GM18907 (cell line): ENCODE results near the gene FGF10.

Experiments
- ATAC-seq: cut with Tn5 transposase; IDR thresholded peaks from one replicate; pipeline ENCODE4 v1.9.1; 2021; ENCODE audit warnings: mild to moderate bottlenecking, moderate library complexity; ENCODE audit not compliant: unreplicated experiment

Gene FGF10

GRCh38 chr5:44358421-44358820 is 30.8 kb downstream of the FGF10 start:
- no peak for ATAC-seq

GRCh38 chr5:44356231-44356630 is 33.0 kb downstream of the FGF10 start:
- ATAC-seq = no peak

DNA sequence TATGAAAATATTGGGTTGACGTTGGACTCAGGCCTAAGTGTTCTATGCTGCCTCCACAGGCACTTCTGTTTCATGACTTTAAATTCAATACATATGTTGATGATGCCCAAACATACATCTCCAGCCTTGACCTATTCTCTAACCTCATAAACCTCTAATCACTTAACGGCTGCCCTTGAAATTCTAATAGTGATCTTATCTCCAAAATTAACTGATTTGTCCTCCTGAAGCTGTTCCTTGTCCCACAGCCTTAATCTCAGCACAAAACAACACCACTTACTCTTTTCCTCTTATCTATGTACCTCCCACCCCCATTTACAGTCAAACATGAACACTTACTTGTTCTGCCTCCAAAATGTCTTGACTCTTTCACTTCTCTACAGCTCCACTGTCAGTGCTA is 43.3 kb downstream of the FGF10 start:
- ATAC-seq = no peak

DNA sequence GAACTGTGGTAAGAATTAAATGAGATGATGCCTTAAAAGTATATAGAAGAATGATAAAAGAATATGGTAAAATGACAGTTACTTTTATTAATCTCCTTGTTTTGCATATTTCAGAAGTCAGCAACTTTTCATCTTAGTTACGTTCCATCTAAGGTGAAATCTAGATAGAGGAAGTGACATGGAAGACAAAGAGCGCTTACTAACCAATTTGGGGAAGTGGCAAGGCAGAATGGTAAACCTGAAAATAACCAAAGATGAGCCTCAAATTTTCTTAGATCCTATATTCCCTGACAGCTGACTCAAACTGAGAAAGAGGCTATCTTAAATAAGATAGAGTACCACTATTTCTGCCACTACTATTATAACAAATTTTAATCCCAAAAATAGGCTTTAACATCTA is 52.5 kb downstream of the FGF10 start:
- peak; percentile 62 for ATAC-seq

GRCh38 chr5:44334622-44335021 is 54.6 kb downstream of the FGF10 start:
- no peak for ATAC-seq

DNA sequence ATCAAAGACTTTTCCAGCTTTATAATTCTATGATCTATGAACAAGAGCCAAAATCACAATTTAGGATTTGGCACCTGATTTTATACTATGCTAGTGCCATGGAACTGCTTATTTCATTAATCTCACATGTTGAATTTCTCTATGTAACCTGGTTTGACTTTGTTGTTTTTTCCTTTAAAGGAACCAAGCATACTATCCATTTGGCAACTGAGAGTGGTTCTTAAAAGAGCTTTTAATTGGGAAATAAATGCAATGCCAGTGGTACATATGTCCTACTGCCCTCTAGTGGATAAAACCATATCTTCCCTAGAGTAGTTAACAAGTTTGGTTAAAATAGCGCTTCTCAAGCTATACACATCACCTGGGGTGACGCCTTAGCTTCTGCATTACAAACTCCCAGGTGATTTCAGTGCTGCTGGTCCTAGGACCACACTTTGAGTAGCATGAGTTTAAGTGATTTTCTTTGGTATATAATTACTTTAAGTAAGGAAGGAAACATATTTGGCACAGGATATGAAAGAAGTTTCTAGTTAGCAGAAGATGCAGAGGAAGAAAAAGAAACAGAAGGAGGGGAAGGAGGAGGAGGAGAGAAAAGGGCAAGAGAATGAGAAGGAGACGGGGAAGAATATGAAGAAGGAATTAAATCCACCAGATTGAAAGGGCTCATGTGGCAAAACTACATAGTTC is 56.8 kb downstream of the FGF10 start:
- ATAC-seq = peak; percentile 82

GRCh38 chr5:44331471-44332050 is 57.7 kb downstream of the FGF10 start:
- no peak for ATAC-seq

- ATAC-seq = no peak
These were observed 59.5 kb downstream of the FGF10 start for GRCh38 chr5:44329716-44330115.

DNA sequence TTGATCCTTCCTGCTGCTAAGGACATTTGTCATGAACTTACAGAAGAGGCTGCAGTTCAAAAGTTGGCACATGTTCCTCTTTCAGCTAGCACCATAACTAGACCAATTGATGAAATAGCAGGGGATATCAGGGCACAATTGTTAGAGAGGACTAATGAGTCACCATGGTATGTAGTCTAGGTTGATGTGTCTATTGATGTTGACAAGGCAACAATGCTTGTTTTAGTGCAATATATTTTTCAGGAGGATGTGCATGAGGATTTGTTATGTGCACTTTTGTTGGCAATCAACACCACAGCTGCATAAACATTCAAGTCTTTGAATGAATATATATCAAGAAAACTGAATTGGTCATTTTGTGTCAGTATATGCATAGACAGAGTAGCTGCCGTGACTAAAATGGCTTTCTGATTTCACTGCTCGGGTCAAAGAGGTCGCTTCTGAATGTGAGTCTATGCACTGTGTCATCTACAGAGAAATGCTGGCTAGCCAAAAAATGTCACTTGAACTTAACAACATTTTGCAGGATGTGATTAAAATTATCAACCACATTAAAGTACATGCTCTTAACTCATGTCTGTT is 68.0 kb downstream of the FGF10 start:
- no peak for ATAC-seq

GRCh38 chr5:44320188-44320587 is 69.0 kb downstream of the FGF10 start:
- ATAC-seq = no peak

DNA sequence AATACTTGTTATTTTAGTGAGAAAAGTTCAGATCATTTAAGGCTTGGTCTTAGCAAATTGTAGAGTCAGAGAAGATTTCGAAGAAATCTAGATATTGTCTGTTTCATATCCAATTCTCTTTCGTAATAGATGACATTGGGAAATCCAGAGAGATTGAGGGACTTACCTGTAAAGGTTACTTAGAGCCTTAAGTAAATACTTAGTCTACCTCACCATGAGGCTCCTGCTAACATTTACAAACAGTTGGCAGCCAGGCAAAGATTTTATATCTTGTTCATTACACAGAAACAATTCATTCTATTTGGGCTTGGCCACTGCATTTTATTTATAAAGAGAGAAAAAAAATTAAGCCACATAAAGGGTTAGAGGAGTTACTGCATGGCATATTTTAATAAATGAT is 70.3 kb downstream of the FGF10 start:
- no peak for ATAC-seq

DNA sequence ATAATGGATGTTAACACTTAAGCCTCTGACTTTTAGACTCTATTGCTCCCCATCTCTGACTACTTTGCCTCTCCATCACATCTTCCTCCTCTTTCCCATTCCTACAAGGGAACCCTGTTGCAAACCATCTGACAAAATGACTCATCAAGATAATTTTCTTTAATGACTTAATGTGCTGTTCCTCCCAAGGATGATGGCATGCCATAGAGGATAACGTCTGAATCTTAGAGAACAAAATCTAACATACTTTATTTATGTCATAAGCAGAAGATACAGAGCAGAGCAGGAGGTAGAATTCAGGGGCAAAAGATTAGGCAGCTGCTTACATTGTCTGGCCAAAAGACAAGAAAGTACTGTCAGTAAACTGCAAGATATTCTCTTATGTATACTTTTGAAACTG is 76.8 kb downstream of the FGF10 start:
- no peak for ATAC-seq

GRCh38 chr5:44300551-44300950 is 88.7 kb downstream of the FGF10 start:
- no peak for ATAC-seq

- ATAC-seq = no peak
These were observed 89.8 kb downstream of the FGF10 start for GRCh38 chr5:44299394-44299793.

GRCh38 chr5:44294516-44294915 is 94.7 kb downstream of the FGF10 start:
- no peak for ATAC-seq

- ATAC-seq = no peak
These were observed 96.5 kb downstream of the FGF10 start for GRCh38 chr5:44292736-44293135.

DNA sequence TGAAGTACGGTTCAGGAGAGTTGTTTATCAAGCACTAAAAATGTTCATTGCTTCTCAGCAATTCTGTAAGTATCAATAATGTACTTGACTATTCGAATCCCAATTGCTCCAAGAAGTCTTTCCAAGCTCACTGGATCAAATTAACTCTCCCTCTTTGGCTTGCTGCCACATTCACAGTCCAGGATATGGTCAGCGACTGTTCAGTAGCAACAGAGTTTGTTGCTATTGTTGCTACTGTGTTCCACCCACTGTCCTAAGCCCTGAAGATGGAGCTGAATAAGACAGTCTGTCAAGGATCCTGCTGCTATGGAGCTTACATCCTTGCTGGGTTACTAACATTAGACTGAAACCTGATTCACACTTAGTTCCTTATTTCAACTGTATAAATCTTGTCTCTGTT is 110.8 kb downstream of the FGF10 start:
- no peak for ATAC-seq

- no peak for ATAC-seq
These were observed 113.3 kb downstream of the FGF10 start for GRCh38 chr5:44275908-44276307.

- no peak for ATAC-seq
These were observed 113.9 kb downstream of the FGF10 start for GRCh38 chr5:44275329-44275728.

DNA sequence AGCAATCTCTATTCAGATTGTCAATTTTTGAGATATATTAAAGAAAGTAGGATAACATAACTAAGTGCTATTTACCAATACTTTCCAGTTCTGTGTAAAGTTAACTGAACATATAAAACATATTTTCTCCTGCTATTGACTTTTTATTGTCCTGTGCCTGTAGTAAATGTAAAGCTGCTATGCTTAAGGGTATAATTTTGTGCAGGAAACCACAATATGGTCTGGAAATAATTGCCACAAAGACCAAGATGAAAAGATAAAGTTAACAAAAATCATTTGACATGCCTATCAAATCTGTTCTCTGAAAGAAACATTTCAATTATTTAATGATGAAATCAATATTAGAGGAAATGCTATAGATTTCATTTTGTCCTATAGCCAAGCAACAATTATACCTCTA is 121.3 kb downstream of the FGF10 start:
- no peak for ATAC-seq

GRCh38 chr5:44266882-44267576 is 122.2 kb downstream of the FGF10 start:
- no peak for ATAC-seq

DNA sequence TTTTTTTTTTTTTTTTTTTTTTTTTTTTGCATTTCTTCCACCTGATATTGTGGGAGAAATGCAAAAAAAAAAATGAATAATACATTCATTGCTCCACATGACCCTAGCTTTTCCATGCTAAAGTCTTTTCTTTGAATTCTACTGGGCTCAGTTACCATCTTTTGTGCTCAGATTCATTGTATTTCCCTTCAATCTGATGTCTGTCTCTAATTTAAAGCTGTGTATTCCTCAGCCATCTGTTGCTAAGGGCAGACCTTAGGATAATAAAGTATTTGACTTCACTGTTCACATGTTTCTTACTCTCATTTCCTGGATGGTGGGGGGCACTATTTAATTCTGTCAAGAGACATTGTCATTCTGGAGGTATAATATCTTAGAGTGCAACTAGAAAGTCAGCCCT is 123.5 kb downstream of the FGF10 start:
- no peak for ATAC-seq
